ENCODE data around the gene PTPRQ. TPM values are rescaled to one million over a fixed set of nuclear protein-coding genes. Genes with fewer than 3 reads are reported as not detected.

The PTPRQ gene
- polyA plus RNA-seq, 1 donor (not counting 4 experiments of a cell fraction or from before 2014, with no cell fraction given), result 0.01 TPM

GRCh38 chr12:80509781-80510556, 65.9 kb downstream of the PTPRQ start:
- Histone ChIP-seq H3K4me3 (ENCODE audit: control insufficient read depth in 2 of 3, extremely low read depth in 1 of 3, insufficient read depth in 2 of 3, low read depth in 1 of 3, low read length in 3 of 3) (no peak overlapping the region), H3K79me2 (ENCODE audit: control insufficient read depth, insufficient read depth, low read length) (no peaks in the 10 kb centered on the region), H3K36me3 (ENCODE audit: control insufficient read depth in 2 of 2, extremely low read depth in 1 of 2, insufficient read depth in 2 of 2, low read length in 2 of 2) (no peaks in the 10 kb centered on the region), H4K20me1 (ENCODE audit: control insufficient read depth, extremely low read depth, insufficient read depth, low read length) (no peaks in the 10 kb centered on the region), H3K27me3 (ENCODE audit: control insufficient read depth, extremely low read depth, insufficient read depth, low read length) (no peaks in the 10 kb centered on the region), H3K9me1 (ENCODE audit: control insufficient read depth, extremely low read depth, insufficient read depth, low read length) (no peaks in the 10 kb centered on the region), H3K4me1 (ENCODE audit: control insufficient read depth, extremely low read depth, insufficient read depth, low read length) (no peaks in the 10 kb centered on the region), H3K9ac (ENCODE audit: control insufficient read depth, extremely low read depth, insufficient read depth, low read length) (no peak overlapping the region), H3K9me3 (ENCODE audit: control insufficient read depth, low read depth, low read length) (no peaks in the 10 kb centered on the region), H3K4me2 (ENCODE audit: control insufficient read depth, extremely low read depth, insufficient read depth, low read depth, low read length) (no peak overlapping the region), H3K27ac (ENCODE audit: control insufficient read depth, insufficient read depth, low read length) (no peak overlapping the region), H2AFZ (ENCODE audit: control insufficient read depth, low read length) (no peak overlapping the region)
- TF ChIP-seq EZH2 (IDR thresholded peaks at IDR 0.05; ENCODE audit: low read length) (no peak), CTCF (optimal IDR thresholded peaks at IDR 0.05 in 1 of 3, IDR thresholded peaks at IDR 0.05 in 1 of 3, conservative IDR thresholded peaks at IDR 0.05 in 1 of 3; ENCODE audit: extremely low read depth in 1 of 3, insufficient read depth in 2 of 3, low read length in 3 of 3) (no peak)
- FAIRE-seq (no peak), DNase-seq (ENCODE audit: low read depth, low spot score) (no peak)
- dilution Hi-C loops (cut with MboI; ENCODE audit: extremely low pct_ligation_motif_present, low sequenced_read_pairs), result no loop called here

- no peaks in the 10 kb centered on the region for H4K20me1 ChIP-seq (ENCODE audit: control insufficient read depth, extremely low read depth, insufficient read depth, low read length)
- no peak overlapping the region for H2AFZ ChIP-seq (ENCODE audit: control insufficient read depth, low read length)
- no peak overlapping the region for H3K9ac ChIP-seq (ENCODE audit: control insufficient read depth, extremely low read depth, insufficient read depth, low read length)
- H3K27me3 ChIP-seq (ENCODE audit: control insufficient read depth, extremely low read depth, insufficient read depth, low read length), result no peaks in the 10 kb centered on the region
- no peaks in the 10 kb centered on the region for H3K9me1 ChIP-seq (ENCODE audit: control insufficient read depth, extremely low read depth, insufficient read depth, low read length)
- dilution Hi-C loops (cut with MboI; ENCODE audit: extremely low pct_ligation_motif_present, low sequenced_read_pairs), result no loop called here
- H3K4me2 ChIP-seq (ENCODE audit: control insufficient read depth, extremely low read depth, insufficient read depth, low read depth, low read length), result no peak overlapping the region
- no peaks in the 10 kb centered on the region for H3K4me1 ChIP-seq (ENCODE audit: control insufficient read depth, extremely low read depth, insufficient read depth, low read length)
- no peak overlapping the region for H3K4me3 ChIP-seq (ENCODE audit: control insufficient read depth in 2 of 3, extremely low read depth in 1 of 3, insufficient read depth in 2 of 3, low read depth in 1 of 3, low read length in 3 of 3)
- no peaks in the 10 kb centered on the region for H3K79me2 ChIP-seq (ENCODE audit: control insufficient read depth, insufficient read depth, low read length)
- no peak overlapping the region for H3K27ac ChIP-seq (ENCODE audit: control insufficient read depth, insufficient read depth, low read length)
- TF ChIP-seq CTCF (optimal IDR thresholded peaks at IDR 0.05 in 1 of 3, IDR thresholded peaks at IDR 0.05 in 1 of 3, conservative IDR thresholded peaks at IDR 0.05 in 1 of 3; ENCODE audit: extremely low read depth in 1 of 3, insufficient read depth in 2 of 3, low read length in 3 of 3), result no peak
- no peak for TF ChIP-seq EZH2 (IDR thresholded peaks at IDR 0.05; ENCODE audit: low read length)
- FAIRE-seq (no peak), DNase-seq (ENCODE audit: low read depth, low spot score) (no peak)
- no peaks in the 10 kb centered on the region for H3K9me3 ChIP-seq (ENCODE audit: control insufficient read depth, low read depth, low read length)
- no peaks in the 10 kb centered on the region for H3K36me3 ChIP-seq (ENCODE audit: control insufficient read depth in 2 of 2, extremely low read depth in 1 of 2, insufficient read depth in 2 of 2, low read length in 2 of 2)
Measured at GRCh38 chr12:80512781-80513180, 68.7 kb downstream of the PTPRQ start.

All from keratinocyte (primary cell).